ENCODE results near the gene PTGDS. TPM values are rescaled to one million over a fixed set of nuclear protein-coding genes. Genes with fewer than 3 reads are reported as not detected.

The PTGDS gene
- total and polyA plus RNA-seq, 5 donors = 3,127 to 6,981 (median 5,038) TPM

GRCh38 chr9:137014166-137014565 lies 36.9 kb downstream of the PTGDS start:
- ATAC-seq (no peak), DNase-seq (no peak)
- Histone ChIP-seq H3K4me1 (ENCODE audit: control insufficient read depth, insufficient read depth, low read length) (no peaks in the 10 kb centered on the region), H3K27me3 (ENCODE audit: control insufficient read depth, insufficient read depth) (no peaks in the 10 kb centered on the region), H3K9me3 (ENCODE audit: control insufficient read depth, low read length) (no peaks in the 10 kb centered on the region), H3K4me3 (ENCODE audit: low read length) (no peak overlapping the region), H3K27ac (ENCODE audit: low read length) (no peak overlapping the region)
- intact Hi-C loops (cut with DNase I) = no loop called here
- WGBS = 91% methylated on average over 23 of the region's 23 CpGs

DNA sequence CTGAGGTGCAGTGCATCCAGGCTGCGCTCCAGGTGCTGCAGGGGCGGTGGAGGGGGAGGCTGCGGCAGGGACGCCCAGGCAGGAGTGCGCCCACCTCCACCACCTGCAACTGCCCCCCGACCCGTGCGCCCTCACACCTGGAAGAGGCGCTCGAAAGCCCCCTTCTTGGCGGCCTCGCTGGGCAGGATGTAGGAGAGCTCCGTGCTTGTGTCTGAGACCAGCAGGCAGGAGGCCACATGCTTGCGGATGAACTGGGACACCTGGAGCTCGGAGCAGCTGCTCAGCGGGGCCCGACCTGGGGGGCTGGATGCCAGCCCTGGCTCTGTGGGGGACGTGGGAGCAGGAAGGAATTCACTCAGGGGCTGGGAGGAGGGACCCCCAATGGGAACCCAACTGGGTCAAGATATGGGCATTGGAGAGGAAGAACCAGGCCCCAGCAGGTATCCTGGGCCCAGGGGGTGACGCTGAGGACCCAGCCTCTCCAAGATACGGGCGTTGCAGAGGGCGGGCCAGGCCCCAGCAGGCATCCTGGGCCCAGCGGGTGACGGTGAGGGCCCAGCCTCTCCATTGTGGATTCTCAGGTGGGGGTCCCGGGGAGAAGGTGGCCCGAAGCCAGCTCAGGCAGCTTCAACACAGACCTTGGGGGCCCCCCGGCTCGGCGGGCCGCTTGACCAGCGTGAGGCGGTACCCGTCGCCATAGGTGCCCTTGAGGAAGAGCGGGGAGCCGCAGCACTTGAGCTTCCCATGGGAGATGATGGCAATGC lies 37.7 kb downstream of the PTGDS start:
- Histone ChIP-seq H3K9me3 (ENCODE audit: control insufficient read depth, low read length) (no peaks in the 10 kb centered on the region), H3K4me1 (ENCODE audit: control insufficient read depth, insufficient read depth, low read length) (no peaks in the 10 kb centered on the region), H3K27ac (ENCODE audit: low read length) (no peak overlapping the region), H3K27me3 (ENCODE audit: control insufficient read depth, insufficient read depth) (no peaks in the 10 kb centered on the region), H3K4me3 (ENCODE audit: low read length) (no peak overlapping the region)
- 96% methylated on average over 36 of the region's 36 CpGs for WGBS
- intact Hi-C loops (cut with DNase I) = no loop called here
- ATAC-seq = no peak
- no peak for DNase-seq

GRCh38 chr9:137015540-137015930 lies 38.2 kb downstream of the PTGDS start:
- 97% methylated on average over 25 of the region's 25 CpGs for WGBS

DNA sequence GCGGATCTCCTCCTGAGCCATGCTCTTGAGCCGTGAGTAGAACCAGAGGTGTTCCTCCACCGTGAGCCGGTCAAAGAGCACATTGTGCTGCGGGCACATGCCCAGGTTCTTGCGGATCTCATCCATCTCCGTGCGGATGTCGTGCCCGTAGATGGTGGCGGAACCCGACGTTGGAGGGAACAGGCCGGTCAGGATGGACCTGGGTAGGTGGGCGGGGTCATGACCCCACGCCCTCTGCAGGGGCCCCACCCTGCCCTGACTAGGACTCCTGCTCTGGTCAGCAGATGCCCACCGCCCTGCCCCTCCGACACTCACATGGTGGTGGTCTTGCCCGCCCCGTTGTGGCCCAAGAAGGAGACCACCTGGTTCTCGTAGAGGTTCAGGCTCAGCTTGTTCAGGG lies 38.7 kb downstream of the PTGDS start:
- H3K4me3 ChIP-seq (ENCODE audit: low read length) = no peak overlapping the region
- H3K9me3 ChIP-seq (ENCODE audit: control insufficient read depth, low read length) = no peaks in the 10 kb centered on the region
- H3K27ac ChIP-seq (ENCODE audit: low read length) = no peak overlapping the region
- WGBS = 97% methylated on average over 21 of the region's 21 CpGs
- intact Hi-C loops (cut with DNase I) = no loop called here
- no peaks in the 10 kb centered on the region for H3K4me1 ChIP-seq (ENCODE audit: control insufficient read depth, insufficient read depth, low read length)
- H3K27me3 ChIP-seq (ENCODE audit: control insufficient read depth, insufficient read depth) = no peaks in the 10 kb centered on the region
- ATAC-seq (no peak), DNase-seq (no peak)

More at GRCh38 chr9:137015540-137015930, 38.2 kb downstream of the PTGDS start:
- Histone ChIP-seq H3K27ac (ENCODE audit: low read length) (no peak overlapping the region), H3K27me3 (ENCODE audit: control insufficient read depth, insufficient read depth) (no peaks in the 10 kb centered on the region), H3K9me3 (ENCODE audit: control insufficient read depth, low read length) (no peaks in the 10 kb centered on the region), H3K4me3 (ENCODE audit: low read length) (no peak overlapping the region), H3K4me1 (ENCODE audit: control insufficient read depth, insufficient read depth, low read length) (no peaks in the 10 kb centered on the region)
- DNase-seq = no peak
- intact Hi-C loops (cut with DNase I) = no loop called here
- no peak for ATAC-seq

DNA sequence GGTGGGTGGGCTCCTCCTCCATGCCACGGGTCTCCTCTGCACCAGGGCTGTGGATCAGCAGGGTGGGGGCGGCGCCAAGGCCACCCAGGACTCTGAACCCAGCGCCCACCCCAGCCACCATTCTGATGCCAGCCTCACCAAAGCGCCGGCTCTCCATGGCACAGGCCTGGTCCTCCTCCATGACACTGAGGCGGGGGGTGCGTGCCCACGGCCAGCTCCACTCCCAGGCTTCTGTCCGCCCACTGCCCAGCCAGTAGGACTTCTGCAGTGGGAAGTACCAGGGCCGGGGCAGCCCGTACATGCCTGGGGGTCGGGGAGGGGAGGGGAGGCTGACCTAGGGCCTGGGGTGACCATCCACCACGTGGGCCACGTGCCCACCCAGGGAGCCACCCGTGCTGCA lies 39.1 kb downstream of the PTGDS start:
- DNase-seq (no peak), ATAC-seq (no peak)
- Histone ChIP-seq H3K27me3 (ENCODE audit: control insufficient read depth, insufficient read depth) (no peaks in the 10 kb centered on the region), H3K4me1 (ENCODE audit: control insufficient read depth, insufficient read depth, low read length) (no peaks in the 10 kb centered on the region), H3K9me3 (ENCODE audit: control insufficient read depth, low read length) (no peaks in the 10 kb centered on the region), H3K27ac (ENCODE audit: low read length) (no peak overlapping the region), H3K4me3 (ENCODE audit: low read length) (no peak overlapping the region)
- WGBS = 96% methylated on average over 16 of the region's 16 CpGs
- intact Hi-C loops (cut with DNase I) = no loop called here

- H3K27me3 ChIP-seq (ENCODE audit: control insufficient read depth, insufficient read depth) = no peaks in the 10 kb centered on the region
- WGBS = 97% methylated on average over 28 of the region's 28 CpGs
- ATAC-seq = no peak
- intact Hi-C loops (cut with DNase I) = no loop called here
- no peak overlapping the region for H3K4me3 ChIP-seq (ENCODE audit: low read length)
- no peak for DNase-seq
- H3K4me1 ChIP-seq (ENCODE audit: control insufficient read depth, insufficient read depth, low read length) = no peaks in the 10 kb centered on the region
- H3K27ac ChIP-seq (ENCODE audit: low read length) = no peak overlapping the region
- no peaks in the 10 kb centered on the region for H3K9me3 ChIP-seq (ENCODE audit: control insufficient read depth, low read length)
These were observed 39.8 kb downstream of the PTGDS start for GRCh38 chr9:137017071-137017470.

DNA sequence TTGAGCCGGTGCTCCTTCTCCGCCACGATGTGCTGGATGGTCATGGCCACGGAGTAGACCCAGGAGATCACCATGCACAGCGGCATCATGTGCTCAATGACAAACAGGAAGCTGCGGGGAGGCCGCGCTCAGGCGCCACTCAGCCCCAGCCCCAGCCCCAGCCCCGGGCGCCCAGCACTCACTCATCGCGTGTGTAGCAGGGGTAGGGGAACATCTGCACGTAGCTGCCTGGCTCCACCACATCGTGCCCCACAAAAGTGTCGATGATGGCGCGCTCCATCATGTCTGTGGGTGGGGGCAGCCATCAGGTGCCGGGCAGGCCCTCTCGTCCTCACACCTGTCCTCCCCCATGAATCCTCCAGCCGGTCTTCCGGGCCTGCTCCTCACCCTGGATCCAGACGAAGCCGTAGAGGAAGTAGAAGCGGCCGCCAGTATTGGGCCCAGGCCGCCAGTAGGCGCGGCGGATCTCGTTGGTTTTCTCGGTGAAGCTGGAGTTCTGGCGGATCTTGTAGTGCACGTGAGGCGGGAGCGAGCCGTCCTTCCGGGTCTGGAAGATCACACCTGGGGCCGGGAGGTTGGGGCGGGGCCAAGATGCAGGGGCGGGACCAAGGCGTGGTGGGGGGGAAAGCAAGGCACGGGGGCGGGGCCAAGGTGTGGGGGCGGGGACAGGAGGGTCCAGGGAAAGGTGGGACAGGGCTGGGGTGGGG lies 40.6 kb downstream of the PTGDS start:
- DNase-seq (no peak), ATAC-seq (no peak)
- 93% methylated on average over 45 of the region's 45 CpGs for WGBS
- H3K27ac ChIP-seq (ENCODE audit: low read length) = no peak overlapping the region
- H3K27me3 ChIP-seq (ENCODE audit: control insufficient read depth, insufficient read depth) = no peaks in the 10 kb centered on the region
- H3K4me1 ChIP-seq (ENCODE audit: control insufficient read depth, insufficient read depth, low read length) = no peaks in the 10 kb centered on the region
- H3K4me3 ChIP-seq (ENCODE audit: low read length) = no peak overlapping the region
- H3K9me3 ChIP-seq (ENCODE audit: control insufficient read depth, low read length) = no peaks in the 10 kb centered on the region
- intact Hi-C loops (cut with DNase I) = no loop called here

DNA sequence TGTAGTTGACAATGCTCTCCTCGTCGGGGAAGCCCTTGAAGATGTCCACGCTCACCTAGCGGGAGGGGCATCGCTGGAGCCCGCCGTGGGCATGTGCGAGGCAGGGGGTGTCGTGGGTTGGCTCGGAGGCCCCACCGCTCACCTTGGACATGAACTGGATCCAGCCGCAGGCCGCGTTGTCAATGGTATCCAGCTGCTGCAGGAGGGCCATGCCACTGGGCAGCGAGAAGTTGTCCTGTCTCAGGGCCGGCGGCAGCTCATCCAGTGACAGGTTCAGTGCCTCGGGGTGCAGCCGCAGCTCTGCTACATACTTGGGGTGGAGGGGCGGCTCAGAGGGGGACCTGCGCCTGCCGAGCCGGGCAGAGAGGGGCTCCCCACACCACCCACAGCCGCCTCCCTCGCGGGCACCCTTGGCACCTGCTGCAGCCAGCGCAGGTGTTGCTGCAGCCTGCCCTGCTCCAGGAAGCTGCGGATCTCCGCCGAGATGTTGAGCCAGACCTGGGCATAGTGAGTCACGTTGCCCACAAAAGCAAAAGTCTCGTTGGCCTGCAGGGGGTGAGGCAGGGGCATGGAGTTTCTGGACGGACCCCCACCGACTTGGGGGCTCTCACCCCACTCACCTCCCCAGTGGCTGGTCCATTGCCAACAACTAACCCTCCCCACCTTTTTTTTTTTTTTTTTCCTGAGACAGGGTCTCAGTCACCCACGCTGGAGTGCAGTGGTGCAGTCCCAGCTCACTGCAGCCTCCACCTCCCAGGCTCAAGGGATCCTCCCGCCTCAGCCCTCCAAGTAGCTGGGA lies 41.7 kb downstream of the PTGDS start:
- DNase-seq (no peak), ATAC-seq (no peak)
- no peaks in the 10 kb centered on the region for H3K4me1 ChIP-seq (ENCODE audit: control insufficient read depth, insufficient read depth, low read length)
- no peak overlapping the region for H3K27ac ChIP-seq (ENCODE audit: low read length)
- 93% methylated on average over 36 of the region's 36 CpGs for WGBS
- intact Hi-C loops (cut with DNase I) = no loop called here
- no peaks in the 10 kb centered on the region for H3K9me3 ChIP-seq (ENCODE audit: control insufficient read depth, low read length)
- H3K4me3 ChIP-seq (ENCODE audit: low read length) = no peak overlapping the region
- no peaks in the 10 kb centered on the region for H3K27me3 ChIP-seq (ENCODE audit: control insufficient read depth, insufficient read depth)

GRCh38 chr9:137019891-137020683 lies 42.8 kb downstream of the PTGDS start:
- DNase-seq (no peak), ATAC-seq (no peak)
- WGBS = 93% methylated on average over 34 of the region's 34 CpGs
- Histone ChIP-seq H3K4me1 (ENCODE audit: control insufficient read depth, insufficient read depth, low read length) (no peaks in the 10 kb centered on the region), H3K27me3 (ENCODE audit: control insufficient read depth, insufficient read depth) (no peaks in the 10 kb centered on the region), H3K4me3 (ENCODE audit: low read length) (no peak overlapping the region), H3K9me3 (ENCODE audit: control insufficient read depth, low read length) (no peaks in the 10 kb centered on the region), H3K27ac (ENCODE audit: low read length) (no peak overlapping the region)
- intact Hi-C loops (cut with DNase I) = no loop called here

DNA sequence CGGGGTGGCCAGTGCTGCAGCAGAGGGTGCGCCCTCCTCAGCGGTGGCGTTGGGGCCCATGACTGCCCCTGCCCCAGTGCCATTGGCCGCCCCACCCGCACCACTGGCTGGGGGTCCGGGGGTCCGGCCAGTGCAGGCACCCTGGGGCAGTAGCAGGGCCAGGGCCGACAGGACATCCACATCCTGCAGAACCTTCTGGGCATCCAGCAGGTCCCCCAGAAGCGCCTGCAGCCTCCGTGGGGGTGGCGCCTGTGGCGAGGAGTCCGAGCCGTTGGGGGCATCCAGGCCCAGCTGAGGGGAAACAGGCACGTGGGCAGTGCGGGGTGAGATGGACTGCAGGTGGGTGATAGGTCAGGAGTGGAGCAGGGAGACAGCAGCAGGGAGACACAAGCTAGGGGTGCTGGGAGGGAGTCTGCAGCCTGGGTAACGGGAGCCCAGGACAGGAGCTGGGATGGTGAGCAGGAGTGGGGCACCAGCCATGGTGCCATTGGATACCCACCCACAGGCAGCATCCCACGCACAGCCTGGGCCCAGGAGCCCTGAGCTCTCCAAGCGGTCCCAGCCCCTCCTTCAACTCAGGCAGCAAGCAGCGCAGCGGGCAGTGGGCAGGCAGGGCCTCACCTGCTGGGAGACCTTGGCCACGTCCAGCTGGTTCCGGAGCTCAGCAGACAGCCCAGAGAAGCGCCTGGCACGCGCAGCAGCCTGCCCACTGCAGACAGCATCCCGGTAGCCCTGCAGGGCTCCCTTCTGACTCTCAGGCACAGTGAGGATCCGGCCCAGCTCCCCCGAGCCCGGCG lies 43.7 kb downstream of the PTGDS start:
- Histone ChIP-seq H3K4me3 (ENCODE audit: low read length) (no peak overlapping the region), H3K9me3 (ENCODE audit: control insufficient read depth, low read length) (no peaks in the 10 kb centered on the region), H3K4me1 (ENCODE audit: control insufficient read depth, insufficient read depth, low read length) (no peaks in the 10 kb centered on the region), H3K27ac (ENCODE audit: low read length) (no peak overlapping the region), H3K27me3 (ENCODE audit: control insufficient read depth, insufficient read depth) (no peaks in the 10 kb centered on the region)
- ATAC-seq (no peak), DNase-seq (no peak)
- intact Hi-C loops (cut with DNase I) = no loop called here
- WGBS = 95% methylated on average over 32 of the region's 32 CpGs

Data from right cardiac atrium (tissue), 5 donors.